GM18870 (cell line): ENCODE measurements around the gene SRRM4.

ENCODE experiments used
- ATAC-seq: cut with Tn5 transposase; IDR thresholded peaks from one replicate; pipeline ENCODE4 v1.9.1; 2021; ENCODE audit warnings: moderate library complexity; ENCODE audit not compliant: unreplicated experiment

SRRM4 gene

GRCh38 chr12:119157528-119157927 is 176.2 kb downstream of the SRRM4 start:
- ATAC-seq = no peak

GRCh38 chr12:119157978-119158377 is 176.6 kb downstream of the SRRM4 start:
- ATAC-seq = no peak

GRCh38 chr12:119158402-119158801 is 177.1 kb downstream of the SRRM4 start:
- ATAC-seq = no peak

GRCh38 chr12:119159844-119160243 is 178.5 kb downstream of the SRRM4 start:
- no peak for ATAC-seq

GRCh38 chr12:119167902-119168301 is 186.6 kb downstream of the SRRM4 start:
- no peak for ATAC-seq

GRCh38 chr12:119168721-119169120 is 187.4 kb downstream of the SRRM4 start:
- ATAC-seq = no peak

GRCh38 chr12:119169150-119169549 is 187.8 kb downstream of the SRRM4 start:
- no peak for ATAC-seq

GRCh38 chr12:119171291-119171690 is 189.9 kb downstream of the SRRM4 start:
- ATAC-seq = no peak

GRCh38 chr12:119171691-119172425 is 190.5 kb downstream of the SRRM4 start:
- no peak for ATAC-seq

- no peak for ATAC-seq
Measured at GRCh38 chr12:119175081-119175480, 193.7 kb downstream of the SRRM4 start.

GRCh38 chr12:119176267-119177055 is 195.1 kb downstream of the SRRM4 start:
- no peak for ATAC-seq

- no peak for ATAC-seq
Measured at GRCh38 chr12:119177056-119177325, 195.7 kb downstream of the SRRM4 start.

GRCh38 chr12:119177724-119178380 is 196.5 kb downstream of the SRRM4 start:
- ATAC-seq = no peak

GRCh38 chr12:119178544-119179334 is 197.4 kb downstream of the SRRM4 start, which contains the start of gene HSPB8:
TSS of gene HSPB8 (plus strand) at chr12:119178931. CDS start at chr12:119179313, 382 bp downstream.
- no peak for ATAC-seq

- ATAC-seq = no peak
Measured at GRCh38 chr12:119179335-119180021, 198.1 kb downstream of the SRRM4 start.

- no peak for ATAC-seq
Measured at GRCh38 chr12:119180380-119181040, 199.2 kb downstream of the SRRM4 start.

GRCh38 chr12:119181202-119181601 is 199.9 kb downstream of the SRRM4 start:
- no peak for ATAC-seq

- no peak for ATAC-seq
Measured at GRCh38 chr12:119181944-119182343, 200.6 kb downstream of the SRRM4 start.

GRCh38 chr12:119182701-119183493 is 201.6 kb downstream of the SRRM4 start:
- no peak for ATAC-seq
